DMS 273 (cell line): ENCODE results near the gene CAMK4.
"Not testable (repeated sequence)": the region's sequence is repeated elsewhere in the genome, so short reads cannot be mapped to it uniquely, and the experiment has no call there.

ENCODE experiments used
- DNase-seq: peaks from one replicate; lab custom pipeline; 2025; ENCODE audit not compliant: unreplicated experiment; lab: John Stamatoyannopoulos, UW

CAMK4 gene

GRCh38 chr5:111375645-111376044, 151.5 kb downstream of the CAMK4 start:
- DNase-seq, result no peak

- DNase-seq, result peak; percentile 10
Observed at GRCh38 chr5:111377306-111377705, 153.1 kb downstream of the CAMK4 start.

GRCh38 chr5:111379391-111379816, 155.2 kb downstream of the CAMK4 start:
- no peak for DNase-seq

GRCh38 chr5:111383288-111383970, 159.2 kb downstream of the CAMK4 start:
- DNase-seq, result no peak

- peak; percentile 50 for DNase-seq
Observed at GRCh38 chr5:111384220-111384619, 160.0 kb downstream of the CAMK4 start.

GRCh38 chr5:111385051-111385450, 160.9 kb downstream of the CAMK4 start:
- DNase-seq, result no peak

- DNase-seq, result peak; percentile 80
Observed at GRCh38 chr5:111385970-111386831, 162.0 kb downstream of the CAMK4 start.

- DNase-seq, result no peak
Observed at GRCh38 chr5:111386832-111387162, 162.6 kb downstream of the CAMK4 start.

- no peak for DNase-seq
Observed at GRCh38 chr5:111387361-111387760, 163.2 kb downstream of the CAMK4 start.

- no peak for DNase-seq
Observed at GRCh38 chr5:111389390-111390082, 165.4 kb downstream of the CAMK4 start.

GRCh38 chr5:111392181-111392580, 168.0 kb downstream of the CAMK4 start:
- DNase-seq, result no peak

GRCh38 chr5:111394586-111394985, 170.4 kb downstream of the CAMK4 start:
- DNase-seq, result no peak

- no peak for DNase-seq
Observed at GRCh38 chr5:111398013-111398412, 173.8 kb downstream of the CAMK4 start.

- no peak for DNase-seq
Observed at GRCh38 chr5:111399113-111399512, 174.9 kb downstream of the CAMK4 start.

- DNase-seq, result no peak
Observed at GRCh38 chr5:111401906-111402305, 177.7 kb downstream of the CAMK4 start.

GRCh38 chr5:111404270-111404769, 180.1 kb downstream of the CAMK4 start:
- DNase-seq, result no peak

GRCh38 chr5:111407562-111407961, 183.4 kb downstream of the CAMK4 start:
- no peak for DNase-seq

- no peak for DNase-seq
Observed at GRCh38 chr5:111408817-111409216, 184.6 kb downstream of the CAMK4 start.

GRCh38 chr5:111409266-111409665, 185.1 kb downstream of the CAMK4 start:
- not testable (repeated sequence) for DNase-seq

- not testable (repeated sequence) for DNase-seq
Observed at GRCh38 chr5:111410067-111410466, 185.9 kb downstream of the CAMK4 start.

GRCh38 chr5:111411301-111411700, 187.1 kb downstream of the CAMK4 start:
- DNase-seq, result peak; percentile 70

- no peak for DNase-seq
Observed at GRCh38 chr5:111412593-111412992, 188.4 kb downstream of the CAMK4 start.
